ENCODE data around the gene FILIP1L.
A peak's percentile ranks its signal among the peaks of the same experiment; 100 is the strongest.

The FILIP1L gene

DNA sequence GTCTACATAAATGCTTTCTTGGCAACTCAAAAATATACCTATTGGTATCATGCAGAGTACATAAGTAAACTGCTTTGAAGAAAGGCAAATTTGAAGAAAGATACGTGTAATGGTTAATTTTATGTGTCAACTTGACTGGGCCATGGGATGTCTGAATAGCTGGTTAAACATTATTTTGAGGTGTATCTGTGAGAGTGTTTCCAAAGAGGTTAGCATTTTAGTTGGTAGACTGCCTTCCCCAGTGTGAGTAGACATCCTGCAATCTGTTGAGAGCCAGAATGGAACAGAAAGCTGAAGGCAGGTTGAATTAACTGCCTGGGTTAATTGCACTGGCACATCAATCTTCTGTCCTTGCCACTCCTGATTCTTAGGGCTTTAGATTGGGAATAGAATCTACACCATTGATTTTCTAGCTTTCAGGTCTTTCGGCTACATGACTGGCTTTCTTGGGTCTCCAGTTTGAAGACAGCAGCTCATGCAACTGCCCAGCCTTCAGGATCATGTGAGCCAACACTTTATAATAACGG, 198.3 kb downstream of the FILIP1L start:
- no peak for DNase-seq

DNA sequence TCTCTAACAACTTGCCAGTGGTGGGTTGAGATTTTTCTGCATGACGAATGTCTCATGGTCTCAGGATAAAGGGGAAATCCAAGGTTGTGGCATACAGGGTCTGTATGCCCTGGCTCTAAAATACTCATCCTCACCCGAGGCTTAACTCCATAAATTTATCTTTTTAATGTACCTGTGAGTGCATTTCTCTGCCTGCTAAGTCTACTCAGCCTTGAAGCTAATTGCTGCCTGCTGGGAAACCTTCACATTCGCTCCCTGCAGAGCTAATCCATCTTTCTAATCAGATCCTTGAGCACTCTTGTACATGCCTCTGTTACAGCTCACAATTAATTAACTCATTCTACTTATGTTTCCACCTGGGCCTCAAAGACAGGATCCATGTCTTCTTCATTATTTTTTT, 202.9 kb downstream of the FILIP1L start:
- no peak for DNase-seq

DNA sequence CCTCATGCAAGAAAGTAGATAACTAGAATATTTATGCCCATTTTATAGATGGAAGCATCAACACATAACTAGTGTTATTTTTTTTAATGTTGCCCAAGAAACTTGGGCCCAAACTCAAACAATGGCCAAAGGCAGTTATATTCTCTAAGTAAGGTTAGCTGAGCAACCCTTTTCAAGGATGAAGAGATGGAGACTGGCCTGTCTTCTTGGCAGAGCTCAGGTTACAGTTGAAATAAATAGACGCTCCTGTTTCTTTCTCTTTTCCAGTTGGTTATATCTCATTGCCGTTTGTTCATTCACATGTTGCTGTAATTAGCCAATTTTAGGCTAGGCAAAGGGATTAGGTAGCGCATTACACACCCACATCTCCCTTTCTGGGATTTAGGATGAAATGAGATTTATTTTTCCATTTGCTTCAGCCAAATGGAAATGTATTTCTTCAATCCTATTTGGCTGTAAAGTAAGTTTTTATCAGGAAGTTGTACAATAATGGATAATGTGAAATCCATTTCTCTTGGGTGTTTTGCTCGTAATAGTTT, 203.5 kb downstream of the FILIP1L start:
- DNase-seq = no peak

DNA sequence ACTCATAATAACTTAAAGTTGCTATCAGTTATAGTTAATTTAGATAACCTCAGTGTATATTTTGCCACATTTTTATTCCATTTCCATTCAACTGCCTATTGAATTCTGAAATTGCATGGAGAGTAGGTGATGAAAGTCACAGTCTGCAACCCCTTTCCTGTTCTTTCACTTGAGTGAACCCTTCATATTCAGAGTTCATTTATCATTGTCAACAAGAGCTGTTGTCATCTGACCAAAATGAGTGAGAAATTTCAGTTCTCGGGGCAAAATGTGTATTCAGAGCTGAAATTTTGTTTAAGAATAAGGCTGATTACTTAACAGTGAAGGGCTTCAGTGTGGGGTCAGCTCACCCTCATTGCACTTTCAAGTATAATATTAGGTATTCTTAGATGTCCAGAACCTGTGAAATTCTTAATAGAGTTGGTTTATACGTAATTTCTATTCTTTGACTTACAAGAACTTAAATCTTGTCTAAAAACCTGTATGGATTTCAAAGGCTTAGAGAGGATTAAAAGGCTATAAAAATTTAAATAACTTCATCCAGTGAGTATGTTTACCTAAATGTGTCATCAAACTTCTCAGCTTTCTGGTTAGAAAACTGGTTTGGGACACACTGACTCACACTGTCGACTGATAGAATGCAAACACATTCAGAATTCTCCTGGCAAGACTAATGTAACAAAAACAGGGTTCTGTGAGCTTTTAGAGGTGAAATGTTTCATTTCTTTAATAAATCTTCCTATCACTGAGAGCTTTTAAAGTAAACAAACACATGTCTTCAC, 204.4 kb downstream of the FILIP1L start:
- DNase-seq = no peak

DNA sequence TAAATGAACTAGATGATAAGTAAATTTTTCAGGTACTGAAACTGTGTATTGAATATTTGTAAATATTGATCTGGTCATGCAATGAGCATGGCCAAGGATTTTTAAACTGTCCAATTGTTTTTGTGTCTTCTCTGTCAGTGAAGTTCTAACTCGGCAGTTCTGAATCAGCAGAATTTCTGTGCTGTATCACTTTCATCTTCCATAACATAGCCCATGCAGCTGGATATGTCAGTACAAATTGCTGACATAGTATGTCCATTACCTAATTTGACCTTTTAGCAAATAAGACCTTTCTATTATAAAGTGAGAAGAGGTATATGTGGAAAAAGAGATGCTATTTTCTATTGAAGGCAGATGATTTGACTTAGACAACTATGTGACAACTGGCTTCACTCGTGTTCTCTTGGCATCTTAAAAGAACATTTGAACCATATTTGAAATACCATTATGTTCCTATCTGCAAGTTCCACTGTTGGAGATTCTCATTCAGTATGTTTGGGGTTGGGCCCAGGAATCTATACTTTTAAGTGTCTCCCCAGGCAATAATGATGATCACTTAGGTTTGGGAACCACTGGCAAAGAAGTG, 206.2 kb downstream of the FILIP1L start:
- DNase-seq = no peak

DNA sequence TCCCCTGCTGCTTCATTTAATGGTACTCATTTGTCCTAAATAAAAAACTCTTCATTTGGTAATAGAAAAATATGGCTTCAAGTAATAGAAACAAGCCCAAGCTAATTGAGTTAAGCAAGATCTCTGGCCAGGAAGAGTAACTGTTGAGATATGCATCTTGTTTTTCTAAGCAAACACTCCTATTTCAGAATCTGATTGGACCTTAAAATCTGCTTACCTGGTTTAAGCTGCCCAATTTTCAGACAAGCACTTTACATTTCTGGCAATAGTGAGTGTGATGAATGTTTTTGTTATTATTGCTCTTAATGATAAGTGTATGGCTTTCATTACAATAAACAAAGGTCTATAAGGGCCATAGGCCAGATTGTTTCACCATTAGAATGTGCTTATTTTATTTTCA, 210.4 kb downstream of the FILIP1L start:
- DNase-seq = no peak

DNA sequence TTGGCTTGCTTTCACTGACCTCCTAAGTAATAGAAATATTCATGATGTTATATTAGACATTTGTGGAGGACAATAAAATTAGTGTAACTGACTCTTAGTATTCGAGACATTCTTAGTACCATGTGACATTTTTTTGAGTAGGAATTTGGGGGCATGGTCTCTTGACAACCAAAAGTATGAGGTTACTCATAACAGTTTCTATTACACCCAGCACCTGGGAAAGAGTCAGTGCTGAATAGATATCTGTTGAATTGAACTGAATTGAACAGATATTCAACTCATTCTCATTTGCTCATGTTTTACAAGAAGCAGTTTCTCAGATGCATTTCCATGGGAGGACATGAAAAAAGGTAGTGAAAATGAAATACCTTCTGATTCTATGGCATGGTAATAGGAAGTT, 212.2 kb downstream of the FILIP1L start:
- DNase-seq = no peak

DNA sequence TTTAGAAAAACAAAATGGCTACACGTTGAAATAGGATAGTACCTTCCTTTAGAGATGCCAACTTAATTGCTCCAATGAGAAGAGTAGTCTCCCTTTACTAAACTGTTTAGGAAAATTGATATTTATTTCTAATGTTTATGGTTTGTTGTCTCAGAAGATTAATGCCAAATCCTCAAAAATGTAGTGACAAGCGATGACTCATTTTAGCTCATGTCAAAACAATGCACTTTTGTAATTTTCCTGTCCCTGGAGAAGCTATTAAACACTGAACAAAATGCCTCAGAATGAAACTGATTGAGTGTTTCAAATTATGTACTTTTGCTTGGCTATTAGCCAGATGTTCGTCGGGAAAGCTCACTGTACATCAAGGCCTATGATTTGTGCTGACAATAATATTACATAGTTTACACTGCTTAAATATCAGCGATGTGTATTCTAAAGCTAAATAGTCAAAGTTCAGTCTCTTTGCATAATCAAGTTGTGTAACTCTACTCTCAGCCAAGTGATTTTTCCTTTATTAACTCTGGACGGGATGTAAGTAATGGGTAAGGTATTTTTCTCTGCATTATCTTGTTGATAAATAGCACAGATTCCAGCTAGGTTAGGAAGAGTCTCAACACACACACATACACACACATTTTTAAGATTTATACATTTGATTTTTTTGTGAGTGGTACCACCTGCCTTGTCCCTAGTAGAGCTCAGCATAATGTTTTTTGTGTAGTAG, 212.9 kb downstream of the FILIP1L start:
- peak; percentile 25 for DNase-seq

DNA sequence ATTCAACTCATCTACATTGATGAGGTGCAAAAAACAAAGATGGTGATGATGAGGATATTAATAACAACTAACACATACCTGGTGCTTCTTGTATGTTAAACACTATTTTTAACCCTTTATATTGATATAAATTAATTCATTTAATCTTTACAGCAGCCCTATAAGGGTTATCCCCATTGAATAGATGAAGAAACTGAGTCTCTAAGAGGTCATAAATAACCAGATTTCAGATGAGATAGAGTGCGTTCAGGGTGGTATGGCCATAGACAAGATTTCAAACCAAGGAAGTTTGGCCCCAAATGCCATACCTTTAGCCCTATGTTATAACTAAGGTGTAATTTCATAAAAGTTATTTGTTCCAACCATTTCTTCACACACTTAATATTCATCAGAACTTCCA, 214.1 kb downstream of the FILIP1L start:
- DNase-seq = no peak

DNA sequence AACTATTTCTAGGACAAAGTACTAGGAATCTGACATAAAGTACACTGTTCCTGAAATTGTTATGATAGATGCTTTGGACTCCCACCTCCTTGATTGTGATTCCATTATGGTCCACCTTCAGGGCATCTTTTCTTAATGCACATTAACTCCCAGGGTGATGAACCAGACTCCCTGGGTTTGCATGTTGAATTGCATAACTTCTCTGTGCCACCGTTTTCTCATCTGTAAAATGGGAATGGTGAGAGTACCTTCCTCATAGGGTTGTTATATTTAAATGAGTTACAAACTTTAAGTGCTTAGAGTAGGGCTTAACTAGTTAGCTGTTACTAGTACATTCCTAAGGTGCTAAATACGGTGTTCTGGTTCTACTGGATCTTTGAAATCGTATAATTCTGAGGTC, 214.7 kb downstream of the FILIP1L start:
- no peak for DNase-seq

DNA sequence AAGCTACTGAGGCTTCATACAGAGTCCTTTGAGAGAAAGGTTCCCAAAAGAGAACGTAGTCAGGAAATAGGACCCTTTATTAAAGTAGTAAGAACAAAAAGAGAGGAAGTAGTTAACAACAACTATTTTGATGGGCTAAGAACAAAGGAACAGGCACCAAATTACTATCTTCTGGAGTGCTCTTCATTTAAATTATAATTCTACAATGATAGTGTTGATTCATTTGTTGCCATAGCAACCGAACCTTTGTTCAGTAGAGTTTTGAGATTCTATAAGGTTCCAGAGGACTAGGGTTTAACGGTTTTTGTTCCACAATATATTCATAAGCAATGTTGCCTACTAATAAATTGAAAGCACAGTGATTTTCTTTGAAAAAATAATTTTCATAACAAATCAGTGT, 217.8 kb downstream of the FILIP1L start:
- DNase-seq = no peak

DNA sequence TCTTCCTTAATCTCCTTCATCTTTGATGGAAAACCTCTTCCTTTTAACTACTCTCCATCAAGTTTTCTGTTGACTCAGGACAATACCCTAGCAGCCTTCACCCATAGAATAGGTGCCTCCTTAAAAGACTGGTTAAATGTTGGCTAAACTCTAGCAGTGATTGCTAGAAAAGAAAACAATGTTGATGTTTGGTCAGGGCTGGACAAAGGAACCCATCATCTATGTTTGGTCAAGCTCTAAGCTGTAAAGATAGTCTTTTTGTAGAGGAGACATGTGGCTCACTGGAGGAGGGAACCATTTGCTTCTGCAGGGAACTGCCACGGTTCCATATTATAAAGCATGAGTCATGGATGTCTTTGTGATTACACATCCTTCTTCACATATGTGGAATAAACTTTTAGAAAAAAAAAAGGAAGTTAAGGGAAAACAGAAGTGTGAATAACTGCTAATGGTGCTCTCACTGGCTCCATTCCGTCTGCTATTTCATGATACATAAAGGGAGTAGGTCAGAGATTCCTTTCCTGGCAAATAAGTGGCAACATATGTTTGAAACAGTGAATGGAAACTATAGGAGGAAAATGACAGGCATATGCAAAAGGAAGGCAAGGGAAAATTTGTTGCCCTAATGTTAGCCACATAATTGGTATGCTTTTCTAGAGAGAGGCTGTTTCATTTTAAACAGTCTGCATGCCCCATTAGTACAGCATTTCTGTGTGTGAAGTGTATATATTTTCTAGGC, 218.4 kb downstream of the FILIP1L start:
- no peak for DNase-seq

DNA sequence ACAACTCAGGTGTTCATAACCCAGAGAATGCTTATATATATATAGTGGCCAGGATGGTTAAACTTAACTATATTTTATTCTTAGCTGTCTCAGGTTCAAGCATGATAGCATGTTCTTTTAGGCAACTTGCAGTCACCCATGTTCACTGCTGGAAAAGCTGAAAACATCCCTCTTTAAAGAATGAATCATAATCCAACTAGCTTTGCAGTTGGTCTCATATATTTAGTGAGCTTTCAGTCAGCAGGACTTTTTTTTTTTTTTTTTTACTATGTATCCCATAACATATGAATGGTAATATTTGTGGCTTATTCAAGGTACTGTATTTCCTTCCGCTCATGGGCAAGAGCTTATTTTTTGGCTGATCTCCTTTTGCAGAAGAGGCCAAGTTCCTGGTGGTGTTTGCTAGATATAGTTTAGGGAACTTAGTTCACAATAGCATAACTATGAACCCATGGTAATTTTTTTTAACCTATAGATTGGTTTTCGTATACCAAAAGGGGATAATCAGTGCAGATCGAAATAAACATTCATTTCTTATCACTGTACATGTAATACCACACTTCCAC, 219.1 kb downstream of the FILIP1L start:
- DNase-seq = no peak

DNA sequence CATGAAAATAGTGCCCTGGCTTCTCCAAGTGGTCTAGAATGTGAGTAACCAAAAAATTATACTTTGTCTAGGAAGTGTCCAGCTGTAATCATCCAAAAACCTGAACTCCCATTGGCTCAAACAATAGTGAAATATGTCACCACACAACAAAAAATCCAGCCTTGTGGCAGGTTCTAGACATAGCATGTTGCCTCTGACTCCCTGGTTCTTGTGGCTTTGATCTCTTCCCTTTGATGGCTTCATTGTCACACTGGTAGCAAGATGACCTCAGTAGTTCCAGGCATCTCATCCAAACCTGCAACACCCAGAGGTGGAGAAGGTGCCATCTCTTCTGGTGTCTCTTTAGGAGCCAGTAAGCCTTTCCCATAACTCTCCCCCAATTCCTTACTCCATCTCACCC, 222.0 kb downstream of the FILIP1L start:
- DNase-seq = no peak

DNA sequence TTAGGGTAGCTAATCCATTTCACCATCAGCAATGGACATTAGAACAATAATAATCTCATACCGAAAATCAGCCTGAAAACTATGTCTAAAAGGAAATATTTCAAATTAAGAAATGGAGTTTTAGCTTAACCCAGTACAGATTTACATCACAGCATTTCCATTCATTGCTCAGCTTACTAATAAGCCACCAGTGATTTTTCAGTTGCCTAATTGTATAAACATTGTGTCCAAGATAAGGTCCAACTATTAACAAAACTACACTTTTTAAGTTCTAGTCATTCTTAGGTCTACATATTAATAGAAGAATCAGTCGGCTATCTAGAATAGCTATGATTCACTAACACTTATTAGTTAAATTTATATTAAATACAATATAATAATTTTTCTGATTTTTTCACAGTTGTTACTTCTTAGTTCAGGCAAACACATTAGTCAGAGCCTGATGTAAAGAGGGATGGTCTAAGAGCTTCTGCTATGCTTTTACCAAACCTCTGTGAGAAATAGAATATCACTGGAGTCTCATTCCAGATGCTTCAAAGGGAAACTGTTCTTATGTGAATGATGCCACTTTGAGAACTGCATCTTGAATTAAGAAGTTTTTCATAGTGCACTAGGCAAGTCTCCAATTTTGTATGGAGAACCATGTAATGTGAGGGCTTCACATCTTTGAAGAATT, 222.6 kb downstream of the FILIP1L start:
- no peak for DNase-seq

DNA sequence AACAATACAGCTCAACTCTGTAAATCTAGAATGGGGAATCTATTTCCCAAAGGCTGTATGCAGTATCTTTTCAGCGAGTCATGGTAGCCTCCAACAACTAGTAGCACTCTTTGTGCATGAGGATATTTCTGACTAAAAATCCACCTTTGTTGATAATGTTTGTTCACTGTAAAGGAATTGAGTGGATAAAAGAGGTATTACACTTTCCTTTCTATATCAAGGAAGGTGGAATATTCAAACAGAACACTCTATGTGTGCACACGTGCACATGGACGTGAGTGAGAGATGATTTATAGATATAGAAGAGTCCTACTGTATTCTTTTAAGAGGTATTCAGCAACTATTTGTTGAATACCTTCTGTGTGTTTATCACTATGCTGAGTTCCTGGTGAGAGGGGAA, 228.4 kb downstream of the FILIP1L start:
- DNase-seq = no peak

DNA sequence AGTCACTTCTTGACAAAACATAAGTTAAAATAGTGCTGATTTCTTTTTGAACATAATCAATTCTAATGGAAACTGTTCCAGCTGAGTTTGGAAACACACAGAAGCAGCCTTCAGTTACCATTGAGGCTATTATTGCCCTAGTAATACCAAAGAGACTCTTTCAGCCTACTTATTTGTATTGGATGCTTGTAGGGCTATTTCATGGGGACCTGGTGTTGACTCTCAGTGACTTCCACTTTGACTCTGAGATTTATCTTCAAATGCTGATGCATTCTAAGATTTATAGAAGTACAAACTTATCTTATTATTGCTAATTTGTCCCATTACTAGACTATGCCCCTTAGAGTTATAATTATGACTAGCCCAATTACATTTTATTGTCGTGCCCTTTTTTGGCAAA, 229.2 kb downstream of the FILIP1L start:
- DNase-seq = no peak

DNA sequence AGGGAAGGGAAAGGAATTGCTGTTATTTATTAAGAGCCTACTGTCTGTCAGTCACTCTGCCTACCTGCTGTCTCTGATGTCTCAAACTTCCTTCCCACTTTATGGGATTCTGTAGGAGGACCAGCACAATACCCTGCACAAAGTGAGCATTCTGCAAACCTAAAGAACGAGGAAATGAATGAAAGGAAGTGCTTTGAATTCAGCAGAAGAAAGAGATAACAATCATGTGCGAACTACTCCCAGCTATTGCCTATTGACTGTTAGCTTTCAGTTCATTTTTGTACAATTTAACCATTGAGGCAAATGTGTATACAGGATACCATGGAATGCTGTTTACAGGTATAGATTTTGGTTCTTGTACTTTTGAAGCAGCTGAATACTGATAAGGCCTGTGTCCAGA, 229.8 kb downstream of the FILIP1L start:
- no peak for DNase-seq

DNA sequence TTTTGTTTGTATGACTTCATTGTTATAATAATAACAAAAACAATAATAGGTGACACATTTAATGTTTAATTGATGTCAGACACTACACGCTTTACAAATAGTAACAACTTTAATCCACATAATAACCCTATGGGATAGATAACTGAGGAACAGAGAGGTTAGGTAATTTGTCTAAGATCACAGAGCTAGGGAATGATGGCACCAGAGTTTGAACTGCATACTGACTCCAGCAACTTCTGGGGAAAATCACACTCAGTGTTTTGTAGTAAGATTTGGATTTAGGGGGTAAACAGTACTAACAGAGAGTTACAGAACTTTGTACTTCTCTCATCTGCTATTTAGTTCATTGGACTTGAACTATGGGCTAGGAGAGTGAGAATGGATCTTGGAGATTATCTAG, 230.6 kb downstream of the FILIP1L start:
- no peak for DNase-seq

DNA sequence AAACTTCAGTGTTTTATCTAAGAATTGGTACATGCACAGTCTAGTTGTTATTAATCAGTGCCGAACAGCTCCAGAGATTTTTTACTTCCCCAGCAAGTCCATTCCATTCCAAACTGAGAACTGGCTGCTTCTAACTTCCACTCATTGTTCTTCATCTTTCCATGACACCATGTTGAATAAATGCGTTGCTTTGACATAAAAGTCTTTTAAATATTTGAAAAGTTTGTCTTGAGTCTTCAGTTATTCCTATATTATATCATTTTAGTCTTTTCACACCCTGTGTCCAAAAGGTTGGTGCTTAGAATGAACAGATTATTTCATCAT, 231.2 kb downstream of the FILIP1L start:
- DNase-seq = no peak

DNA sequence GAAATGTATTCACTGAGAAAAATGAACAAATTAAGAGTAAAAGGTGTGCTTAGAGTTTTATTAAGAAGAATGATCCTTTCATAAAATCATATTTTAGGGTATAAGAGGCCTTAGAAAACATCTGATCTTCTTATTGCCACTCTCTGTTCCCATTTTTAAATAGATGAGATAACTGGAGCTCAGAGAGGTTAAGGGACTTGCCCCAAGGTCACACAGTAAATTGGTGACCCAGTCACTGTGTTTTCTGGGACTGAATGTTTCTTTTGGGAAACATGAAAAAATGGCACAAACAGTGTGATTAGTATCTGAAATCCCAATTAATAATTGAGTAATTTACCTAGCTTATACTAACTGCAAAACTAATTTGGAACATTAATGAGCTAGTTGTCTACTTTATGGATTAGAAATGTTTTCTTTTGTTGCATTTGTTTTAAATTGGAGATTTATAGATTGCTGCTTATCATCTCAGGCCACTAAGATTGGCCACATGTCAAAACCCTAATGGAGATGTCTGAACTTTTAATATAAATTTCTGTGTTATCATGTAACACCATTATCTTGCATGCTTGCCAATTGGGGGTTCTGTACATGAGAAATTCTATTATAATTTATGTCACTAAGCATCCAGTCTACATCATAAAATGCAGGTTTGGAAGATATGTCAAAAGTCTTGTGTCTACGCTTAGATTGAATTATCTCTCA, 231.7 kb downstream of the FILIP1L start:
- no peak for DNase-seq

DNA sequence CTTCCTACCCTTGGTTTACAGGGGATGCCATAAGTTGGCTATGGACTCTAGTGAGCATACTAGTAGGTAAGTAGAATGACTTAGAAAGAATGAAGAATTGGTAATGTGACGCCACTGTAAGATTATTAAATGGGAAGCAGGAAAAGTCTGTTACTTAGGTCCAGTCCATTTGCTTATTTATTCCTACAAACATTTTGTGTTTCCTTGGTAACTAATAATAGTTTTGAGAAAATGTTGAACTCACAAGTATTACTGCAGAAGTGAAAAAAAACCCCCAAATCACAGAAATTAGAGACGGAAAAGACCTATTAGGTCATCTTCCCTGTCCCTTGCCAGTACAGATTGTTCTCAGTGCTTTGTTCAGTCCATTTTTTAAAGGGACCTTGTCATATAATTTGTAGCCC, 233.2 kb downstream of the FILIP1L start:
- DNase-seq = no peak
